GM23338 (cell line): ENCODE measurements around the gene GFPT2.

Experiments used
- CREB1 ChIP-seq: fragments of 250-450 bp; sonication (Bioruptor Pico); IDR thresholded peaks from 2 replicates; pipeline ENCODE4 v1.5.0; 2020; ENCODE audit warnings: low read depth, mild to moderate bottlenecking, moderate library complexity
- EZH2 ChIP-seq: fragments of 200-600 bp; sonication (generic); IDR thresholded peaks from one replicate; pipeline ENCODE4 v1.8.0; 2017; ENCODE audit warnings: antibody characterized with exemption, mild to moderate bottlenecking, low read depth; ENCODE audit not compliant: unreplicated experiment
- EZH2phosphoT487 ChIP-seq: fragments of 200-600 bp; sonication (generic); IDR thresholded peaks from one replicate; pipeline ENCODE4 v1.8.1; 2018; ENCODE audit warnings: antibody characterized with exemption; ENCODE audit not compliant: unreplicated experiment
- JUNB ChIP-seq: IDR thresholded peaks from one replicate; pipeline ENCODE4 v1.6.1; 2016; ENCODE audit warnings: antibody characterized with exemption; ENCODE audit not compliant: unreplicated experiment
- NANOG ChIP-seq: IDR thresholded peaks from 2 replicates; pipeline ENCODE4 v1.6.1; 2016; ENCODE audit warnings: antibody characterized with exemption, borderline replicate concordance
- POLR2AphosphoS5 ChIP-seq: IDR thresholded peaks from 2 replicates; pipeline ENCODE4 v1.6.1; 2016; ENCODE audit warnings: antibody characterized with exemption, low read depth
- STAT1 ChIP-seq: IDR thresholded peaks from one replicate; pipeline ENCODE4 v1.6.1; 2016; ENCODE audit warnings: antibody characterized with exemption; ENCODE audit not compliant: unreplicated experiment
- ZNF114 ChIP-seq: fragments of 250-450 bp; sonication (Bioruptor Pico); IDR thresholded peaks from 2 replicates; pipeline ENCODE4 v1.5.0; 2020; ENCODE audit warnings: mild to moderate bottlenecking, moderate library complexity
- ZNF331 ChIP-seq: fragments of 250-450 bp; sonication (Bioruptor Pico); IDR thresholded peaks from 2 replicates; pipeline ENCODE4 v1.5.0; 2020; ENCODE audit warnings: low read depth, mild to moderate bottlenecking, moderate library complexity
- TF ChIP-seq, protein P1 (sequence below), 2 experiments: fragments of 200-600 bp in 1 of 2; sonication (generic) in 1 of 2; conservative IDR thresholded peaks; 2 replicates each; pipeline versions ENCODE4 v1.5.1 to v1.6.1; 2016 to 2017; ENCODE audit warnings: antibody characterized with exemption in 2 of 2, low read depth in 2 of 2, mild to moderate bottlenecking in 2 of 2, moderate library complexity in 1 of 2
- TF ChIP-seq, protein P2 (sequence below): IDR thresholded peaks from one replicate; pipeline ENCODE4 v1.6.1; 2018; ENCODE audit warnings: antibody characterized with exemption; ENCODE audit not compliant: unreplicated experiment
- TF ChIP-seq, protein P3 (sequence below): IDR thresholded peaks from 2 replicates; pipeline ENCODE4 v1.6.1; 2016; ENCODE audit warnings: antibody characterized with exemption
- TF ChIP-seq, protein P4 (sequence below): fragments of 250-450 bp; sonication (Bioruptor Pico); IDR thresholded peaks from 2 replicates; pipeline ENCODE4 v1.5.0; 2020; ENCODE audit warnings: mild to moderate bottlenecking, moderate library complexity

DNA sequence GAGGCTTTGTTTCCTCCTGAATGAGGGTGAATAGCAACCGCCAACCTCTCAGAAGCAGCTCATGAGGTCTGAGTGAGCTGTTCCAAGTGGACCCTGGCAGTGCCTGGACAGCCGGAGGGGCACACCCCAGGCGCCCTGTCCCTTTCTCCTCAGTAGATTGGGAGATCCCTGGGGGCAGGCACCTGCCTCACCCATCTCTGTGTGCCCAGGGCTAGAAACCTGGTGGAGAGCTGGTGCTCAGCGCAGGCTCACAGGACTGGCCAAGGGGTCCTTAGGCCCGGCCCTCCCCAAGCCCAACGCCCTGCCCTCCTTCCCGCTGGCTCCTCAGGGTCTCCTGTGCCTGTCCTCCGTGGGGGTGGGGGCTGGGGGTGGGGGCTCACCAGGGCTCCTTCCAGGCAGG lies 46.3 kb downstream of the GFPT2 start:
- TF ChIP-seq JUNB: no peak
- no peak for TF ChIP-seq POLR2AphosphoS5
- TF ChIP-seq, protein P1, sequence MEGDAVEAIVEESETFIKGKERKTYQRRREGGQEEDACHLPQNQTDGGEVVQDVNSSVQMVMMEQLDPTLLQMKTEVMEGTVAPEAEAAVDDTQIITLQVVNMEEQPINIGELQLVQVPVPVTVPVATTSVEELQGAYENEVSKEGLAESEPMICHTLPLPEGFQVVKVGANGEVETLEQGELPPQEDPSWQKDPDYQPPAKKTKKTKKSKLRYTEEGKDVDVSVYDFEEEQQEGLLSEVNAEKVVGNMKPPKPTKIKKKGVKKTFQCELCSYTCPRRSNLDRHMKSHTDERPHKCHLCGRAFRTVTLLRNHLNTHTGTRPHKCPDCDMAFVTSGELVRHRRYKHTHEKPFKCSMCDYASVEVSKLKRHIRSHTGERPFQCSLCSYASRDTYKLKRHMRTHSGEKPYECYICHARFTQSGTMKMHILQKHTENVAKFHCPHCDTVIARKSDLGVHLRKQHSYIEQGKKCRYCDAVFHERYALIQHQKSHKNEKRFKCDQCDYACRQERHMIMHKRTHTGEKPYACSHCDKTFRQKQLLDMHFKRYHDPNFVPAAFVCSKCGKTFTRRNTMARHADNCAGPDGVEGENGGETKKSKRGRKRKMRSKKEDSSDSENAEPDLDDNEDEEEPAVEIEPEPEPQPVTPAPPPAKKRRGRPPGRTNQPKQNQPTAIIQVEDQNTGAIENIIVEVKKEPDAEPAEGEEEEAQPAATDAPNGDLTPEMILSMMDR (conservative IDR thresholded peaks at IDR 0.05; ENCODE audit: low read depth in 2 of 2): no peak
- TF ChIP-seq, protein P2, sequence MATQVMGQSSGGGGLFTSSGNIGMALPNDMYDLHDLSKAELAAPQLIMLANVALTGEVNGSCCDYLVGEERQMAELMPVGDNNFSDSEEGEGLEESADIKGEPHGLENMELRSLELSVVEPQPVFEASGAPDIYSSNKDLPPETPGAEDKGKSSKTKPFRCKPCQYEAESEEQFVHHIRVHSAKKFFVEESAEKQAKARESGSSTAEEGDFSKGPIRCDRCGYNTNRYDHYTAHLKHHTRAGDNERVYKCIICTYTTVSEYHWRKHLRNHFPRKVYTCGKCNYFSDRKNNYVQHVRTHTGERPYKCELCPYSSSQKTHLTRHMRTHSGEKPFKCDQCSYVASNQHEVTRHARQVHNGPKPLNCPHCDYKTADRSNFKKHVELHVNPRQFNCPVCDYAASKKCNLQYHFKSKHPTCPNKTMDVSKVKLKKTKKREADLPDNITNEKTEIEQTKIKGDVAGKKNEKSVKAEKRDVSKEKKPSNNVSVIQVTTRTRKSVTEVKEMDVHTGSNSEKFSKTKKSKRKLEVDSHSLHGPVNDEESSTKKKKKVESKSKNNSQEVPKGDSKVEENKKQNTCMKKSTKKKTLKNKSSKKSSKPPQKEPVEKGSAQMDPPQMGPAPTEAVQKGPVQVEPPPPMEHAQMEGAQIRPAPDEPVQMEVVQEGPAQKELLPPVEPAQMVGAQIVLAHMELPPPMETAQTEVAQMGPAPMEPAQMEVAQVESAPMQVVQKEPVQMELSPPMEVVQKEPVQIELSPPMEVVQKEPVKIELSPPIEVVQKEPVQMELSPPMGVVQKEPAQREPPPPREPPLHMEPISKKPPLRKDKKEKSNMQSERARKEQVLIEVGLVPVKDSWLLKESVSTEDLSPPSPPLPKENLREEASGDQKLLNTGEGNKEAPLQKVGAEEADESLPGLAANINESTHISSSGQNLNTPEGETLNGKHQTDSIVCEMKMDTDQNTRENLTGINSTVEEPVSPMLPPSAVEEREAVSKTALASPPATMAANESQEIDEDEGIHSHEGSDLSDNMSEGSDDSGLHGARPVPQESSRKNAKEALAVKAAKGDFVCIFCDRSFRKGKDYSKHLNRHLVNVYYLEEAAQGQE: no peak
- no peak for TF ChIP-seq EZH2
- TF ChIP-seq, protein P3, sequence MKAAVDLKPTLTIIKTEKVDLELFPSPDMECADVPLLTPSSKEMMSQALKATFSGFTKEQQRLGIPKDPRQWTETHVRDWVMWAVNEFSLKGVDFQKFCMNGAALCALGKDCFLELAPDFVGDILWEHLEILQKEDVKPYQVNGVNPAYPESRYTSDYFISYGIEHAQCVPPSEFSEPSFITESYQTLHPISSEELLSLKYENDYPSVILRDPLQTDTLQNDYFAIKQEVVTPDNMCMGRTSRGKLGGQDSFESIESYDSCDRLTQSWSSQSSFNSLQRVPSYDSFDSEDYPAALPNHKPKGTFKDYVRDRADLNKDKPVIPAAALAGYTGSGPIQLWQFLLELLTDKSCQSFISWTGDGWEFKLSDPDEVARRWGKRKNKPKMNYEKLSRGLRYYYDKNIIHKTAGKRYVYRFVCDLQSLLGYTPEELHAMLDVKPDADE: no peak
- TF ChIP-seq ZNF114 (CRISPR knock-in tag): no peak
- no peak for TF ChIP-seq EZH2phosphoT487
- no peak for TF ChIP-seq CREB1 (CRISPR knock-in tag)
- TF ChIP-seq STAT1: no peak
- no peak for TF ChIP-seq NANOG
- TF ChIP-seq ZNF331 (CRISPR knock-in tag): no peak
- TF ChIP-seq, protein P4, sequence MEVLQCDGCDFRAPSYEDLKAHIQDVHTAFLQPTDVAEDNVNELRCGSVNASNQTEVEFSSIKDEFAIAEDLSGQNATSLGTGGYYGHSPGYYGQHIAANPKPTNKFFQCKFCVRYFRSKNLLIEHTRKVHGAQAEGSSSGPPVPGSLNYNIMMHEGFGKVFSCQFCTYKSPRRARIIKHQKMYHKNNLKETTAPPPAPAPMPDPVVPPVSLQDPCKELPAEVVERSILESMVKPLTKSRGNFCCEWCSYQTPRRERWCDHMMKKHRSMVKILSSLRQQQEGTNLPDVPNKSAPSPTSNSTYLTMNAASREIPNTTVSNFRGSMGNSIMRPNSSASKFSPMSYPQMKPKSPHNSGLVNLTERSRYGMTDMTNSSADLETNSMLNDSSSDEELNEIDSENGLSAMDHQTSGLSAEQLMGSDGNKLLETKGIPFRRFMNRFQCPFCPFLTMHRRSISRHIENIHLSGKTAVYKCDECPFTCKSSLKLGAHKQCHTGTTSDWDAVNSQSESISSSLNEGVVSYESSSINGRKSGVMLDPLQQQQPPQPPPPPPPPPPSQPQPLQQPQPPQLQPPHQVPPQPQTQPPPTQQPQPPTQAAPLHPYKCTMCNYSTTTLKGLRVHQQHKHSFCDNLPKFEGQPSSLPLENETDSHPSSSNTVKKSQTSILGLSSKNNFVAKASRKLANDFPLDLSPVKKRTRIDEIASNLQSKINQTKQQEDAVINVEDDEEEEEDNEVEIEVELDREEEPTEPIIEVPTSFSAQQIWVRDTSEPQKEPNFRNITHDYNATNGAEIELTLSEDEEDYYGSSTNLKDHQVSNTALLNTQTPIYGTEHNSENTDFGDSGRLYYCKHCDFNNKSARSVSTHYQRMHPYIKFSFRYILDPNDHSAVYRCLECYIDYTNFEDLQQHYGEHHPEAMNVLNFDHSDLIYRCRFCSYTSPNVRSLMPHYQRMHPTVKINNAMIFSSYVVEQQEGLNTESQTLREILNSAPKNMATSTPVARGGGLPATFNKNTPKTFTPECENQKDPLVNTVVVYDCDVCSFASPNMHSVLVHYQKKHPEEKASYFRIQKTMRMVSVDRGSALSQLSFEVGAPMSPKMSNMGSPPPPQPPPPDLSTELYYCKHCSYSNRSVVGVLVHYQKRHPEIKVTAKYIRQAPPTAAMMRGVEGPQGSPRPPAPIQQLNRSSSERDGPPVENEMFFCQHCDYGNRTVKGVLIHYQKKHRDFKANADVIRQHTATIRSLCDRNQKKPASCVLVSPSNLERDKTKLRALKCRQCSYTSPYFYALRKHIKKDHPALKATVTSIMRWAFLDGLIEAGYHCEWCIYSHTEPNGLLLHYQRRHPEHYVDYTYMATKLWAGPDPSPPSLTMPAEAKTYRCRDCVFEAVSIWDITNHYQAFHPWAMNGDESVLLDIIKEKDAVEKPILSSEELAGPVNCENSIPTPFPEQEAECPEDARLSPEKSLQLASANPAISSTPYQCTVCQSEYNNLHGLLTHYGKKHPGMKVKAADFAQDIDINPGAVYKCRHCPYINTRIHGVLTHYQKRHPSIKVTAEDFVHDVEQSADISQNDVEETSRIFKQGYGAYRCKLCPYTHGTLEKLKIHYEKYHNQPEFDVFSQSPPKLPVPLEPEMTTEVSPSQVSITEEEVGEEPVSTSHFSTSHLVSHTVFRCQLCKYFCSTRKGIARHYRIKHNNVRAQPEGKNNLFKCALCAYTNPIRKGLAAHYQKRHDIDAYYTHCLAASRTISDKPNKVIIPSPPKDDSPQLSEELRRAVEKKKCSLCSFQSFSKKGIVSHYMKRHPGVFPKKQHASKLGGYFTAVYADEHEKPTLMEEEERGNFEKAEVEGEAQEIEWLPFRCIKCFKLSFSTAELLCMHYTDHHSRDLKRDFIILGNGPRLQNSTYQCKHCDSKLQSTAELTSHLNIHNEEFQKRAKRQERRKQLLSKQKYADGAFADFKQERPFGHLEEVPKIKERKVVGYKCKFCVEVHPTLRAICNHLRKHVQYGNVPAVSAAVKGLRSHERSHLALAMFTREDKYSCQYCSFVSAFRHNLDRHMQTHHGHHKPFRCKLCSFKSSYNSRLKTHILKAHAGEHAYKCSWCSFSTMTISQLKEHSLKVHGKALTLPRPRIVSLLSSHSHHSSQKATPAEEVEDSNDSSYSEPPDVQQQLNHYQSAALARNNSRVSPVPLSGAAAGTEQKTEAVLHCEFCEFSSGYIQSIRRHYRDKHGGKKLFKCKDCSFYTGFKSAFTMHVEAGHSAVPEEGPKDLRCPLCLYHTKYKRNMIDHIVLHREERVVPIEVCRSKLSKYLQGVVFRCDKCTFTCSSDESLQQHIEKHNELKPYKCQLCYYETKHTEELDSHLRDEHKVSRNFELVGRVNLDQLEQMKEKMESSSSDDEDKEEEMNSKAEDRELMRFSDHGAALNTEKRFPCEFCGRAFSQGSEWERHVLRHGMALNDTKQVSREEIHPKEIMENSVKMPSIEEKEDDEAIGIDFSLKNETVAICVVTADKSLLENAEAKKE: no peak
